WTC11 (cell line): Measurements from ENCODE around the gene BACH2. TPM values are rescaled to one million over a fixed set of nuclear protein-coding genes. Genes with fewer than 3 reads are reported as not detected.

ENCODE experiments used
- ATAC-seq: fragments of 200-7000 bp; cut with Tn5 transposase; 2 replicates; pipeline ENCODE4 v1.10.0; 2021; ENCODE audit warnings: mild to moderate bottlenecking, moderate library complexity
- CTCF ChIA-PET: fragments of 300-600 bp; sonication (Branson Sonifier 250); formaldehyde crosslinking; loops from one replicate; lab custom pipeline; 2021; ENCODE audit warnings: antibody characterized with exemption; lab: Charles Lee
- POLR2A ChIA-PET: fragments of 350-600 bp; sonication (Branson Sonifier 250); formaldehyde crosslinking; loops from one replicate; lab custom pipeline; 2021; ENCODE audit warnings: antibody characterized with exemption; lab: Charles Lee
- DNase-seq: peaks from one replicate; pipeline ENCODE4 v3.0.0; 2021; ENCODE audit warnings: low spot score
- H3K27ac Mint-ChIP-seq: 2 replicates; pipeline ENCODE4 v1.8.0; 2021; ENCODE audit warnings: mixed read lengths
- H3K27me3 Mint-ChIP-seq: 2 replicates; pipeline ENCODE4 v1.8.0; 2021; ENCODE audit warnings: low read depth, mild to moderate bottlenecking, moderate library complexity, mixed read lengths
- H3K36me3 Mint-ChIP-seq: 2 replicates; pipeline ENCODE4 v1.8.0; 2021; ENCODE audit warnings: mixed read lengths
- H3K4me1 Mint-ChIP-seq: 2 replicates; pipeline ENCODE4 v1.8.0; 2022; ENCODE audit warnings: mixed read lengths
- H3K4me3 Mint-ChIP-seq: 2 replicates; pipeline ENCODE4 v1.8.0; 2021; ENCODE audit warnings: mild to moderate bottlenecking, moderate library complexity, mixed read lengths
- H3K9me3 Mint-ChIP-seq: 2 replicates; pipeline ENCODE4 v1.8.0; 2021; ENCODE audit warnings: mixed read lengths
- ATF6 ChIP-seq: sonication (generic); formaldehyde crosslinking; IDR thresholded peaks from 2 replicates; pipeline ENCODE4 v1.8.1; 2023; ENCODE audit warnings: mild to moderate bottlenecking, missing genetic modification reagents
- CBFB ChIP-seq: sonication (generic); formaldehyde crosslinking; IDR thresholded peaks from 2 replicates; pipeline ENCODE4 v1.8.1; 2022; ENCODE audit warnings: mild to moderate bottlenecking, low read depth, missing genetic modification reagents
- CREM ChIP-seq: sonication (generic); formaldehyde crosslinking; IDR thresholded peaks from 2 replicates; pipeline ENCODE4 v1.8.1; 2022; ENCODE audit warnings: mild to moderate bottlenecking, missing genetic modification reagents, moderate library complexity
- E2F5 ChIP-seq: sonication (generic); formaldehyde crosslinking; IDR thresholded peaks from 2 replicates; pipeline ENCODE4 v1.8.1; 2022; ENCODE audit warnings: mild to moderate bottlenecking, moderate library complexity, missing genetic modification reagents
- NFATC4 ChIP-seq: fragments of 250-450 bp; sonication (Bioruptor Pico); IDR thresholded peaks from 2 replicates; pipeline ENCODE4 v1.9.0; 2021; ENCODE audit warnings: mild to moderate bottlenecking
- NR2C2 ChIP-seq: sonication (generic); formaldehyde crosslinking; IDR thresholded peaks from 2 replicates; pipeline ENCODE4 v1.8.0; 2022; ENCODE audit warnings: mild to moderate bottlenecking, missing genetic modification reagents
- SOX15 ChIP-seq: fragments of 250-450 bp; sonication (Bioruptor Pico); IDR thresholded peaks from 2 replicates; pipeline ENCODE4 v1.9.0; 2021; ENCODE audit warnings: mild to moderate bottlenecking
- TCF7 ChIP-seq: sonication (generic); formaldehyde crosslinking; IDR thresholded peaks from 2 replicates; pipeline ENCODE4 v1.8.0; 2022; ENCODE audit warnings: mild to moderate bottlenecking, low read depth, missing genetic modification reagents, moderate library complexity
- TEAD1 ChIP-seq: sonication (generic); formaldehyde crosslinking; IDR thresholded peaks from 2 replicates; pipeline ENCODE4 v1.8.0; 2022; ENCODE audit warnings: mild to moderate bottlenecking, missing genetic modification reagents
- TP53 ChIP-seq: sonication (generic); formaldehyde crosslinking; IDR thresholded peaks from 2 replicates; pipeline ENCODE4 v1.8.1; 2023; ENCODE audit warnings: mild to moderate bottlenecking, missing genetic modification reagents
- ZNF219 ChIP-seq: sonication (generic); formaldehyde crosslinking; IDR thresholded peaks from 2 replicates; pipeline ENCODE4 v1.8.0; 2023; ENCODE audit warnings: missing genetic modification reagents, mild to moderate bottlenecking, borderline replicate concordance
- ZNF232 ChIP-seq: sonication (generic); formaldehyde crosslinking; IDR thresholded peaks from 2 replicates; pipeline ENCODE4 v1.8.0; 2022; ENCODE audit warnings: mild to moderate bottlenecking, missing genetic modification reagents
- ZNF263 ChIP-seq: sonication (generic); formaldehyde crosslinking; IDR thresholded peaks from 2 replicates; pipeline ENCODE4 v1.8.1; 2022; ENCODE audit warnings: low read depth, mild to moderate bottlenecking, moderate library complexity, missing genetic modification reagents
- ZNF423 ChIP-seq: fragments of 250-450 bp; sonication (Bioruptor Pico); IDR thresholded peaks from 2 replicates; pipeline ENCODE4 v2.1.2; 2022; ENCODE audit warnings: mild to moderate bottlenecking, moderate library complexity
- ZNF425 ChIP-seq: fragments of 250-450 bp; sonication (Bioruptor Pico); conservative IDR thresholded peaks from 2 replicates; pipeline ENCODE4 v1.9.0; 2021; ENCODE audit warnings: mild to moderate bottlenecking
- total RNA-seq: library from RNA; stranded (reverse); gene quantifications from 3 replicates; pipeline ENCODE4 v1.2.3, GENCODE V29; 2021
- TF ChIP-seq, protein P1 (sequence below): sonication (generic); formaldehyde crosslinking; conservative IDR thresholded peaks from 2 replicates; pipeline ENCODE4 v1.8.1; 2022; ENCODE audit warnings: mild to moderate bottlenecking, missing genetic modification reagents
- TF ChIP-seq, protein P2 (sequence below): sonication (generic); formaldehyde crosslinking; IDR thresholded peaks from 2 replicates; pipeline ENCODE4 v1.8.0; 2022; ENCODE audit warnings: mild to moderate bottlenecking, missing genetic modification reagents
- TF ChIP-seq, protein P3 (sequence below): sonication (generic); formaldehyde crosslinking; IDR thresholded peaks from 2 replicates; pipeline ENCODE4 v1.8.1; 2023; ENCODE audit warnings: mild to moderate bottlenecking, missing genetic modification reagents, moderate library complexity
- TF ChIP-seq, protein P4 (sequence below): sonication (generic); formaldehyde crosslinking; IDR thresholded peaks from 2 replicates; pipeline ENCODE4 v1.8.0; 2022; ENCODE audit warnings: missing genetic modification reagents
- TF ChIP-seq, protein P5 (sequence below): sonication (generic); formaldehyde crosslinking; IDR thresholded peaks from 2 replicates; pipeline ENCODE4 v1.8.1; 2022; ENCODE audit warnings: low read depth, missing genetic modification reagents, borderline replicate concordance

The BACH2 gene
- total RNA-seq, 1 experiment from 2014 or later = 5.9 TPM

- TF ChIP-seq, protein P1, sequence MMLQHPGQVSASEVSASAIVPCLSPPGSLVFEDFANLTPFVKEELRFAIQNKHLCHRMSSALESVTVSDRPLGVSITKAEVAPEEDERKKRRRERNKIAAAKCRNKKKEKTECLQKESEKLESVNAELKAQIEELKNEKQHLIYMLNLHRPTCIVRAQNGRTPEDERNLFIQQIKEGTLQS = no peak
- TF ChIP-seq CREM (CRISPR knock-in tag) (no peak), TCF7 (no peak), ZNF232 (CRISPR knock-in tag) (no peak), E2F5 (no peak), ATF6 (CRISPR knock-in tag) (no peak)
Measured at GRCh38 chr6:90193359-90193758, 103.3 kb downstream of the BACH2 start (continued).

DNA sequence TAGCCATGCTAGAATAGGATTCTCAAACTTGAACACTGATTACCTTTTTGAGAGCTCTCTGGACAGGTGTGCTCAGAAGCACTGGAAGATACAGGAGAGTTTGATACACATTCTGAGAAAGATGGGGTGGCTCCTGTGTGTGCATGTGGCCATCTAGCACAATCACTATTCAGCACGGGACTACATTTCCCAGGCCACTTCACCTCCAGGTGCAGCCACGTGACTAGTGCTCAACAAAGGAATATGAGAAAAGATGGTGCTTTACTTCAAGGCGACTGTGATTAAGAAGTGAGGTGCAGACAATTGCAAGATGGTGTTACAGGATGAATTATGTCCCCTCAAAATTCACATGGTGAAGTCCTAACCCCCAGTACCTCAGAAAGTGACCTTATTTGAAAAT, 103.8 kb downstream of the BACH2 start:
- DNase-seq (no peak), ATAC-seq (peak; percentile 55; the same call in 1 of the 2 replicates)
- Mint-ChIP-seq H3K9me3 (peaks cover 8% of the 10 kb centered on the region), H3K4me3 (no peak overlapping the region), H3K27me3 (no peaks in the 10 kb centered on the region), H3K4me1 (peaks cover 6% of the 10 kb centered on the region; the same call in 1 of the 2 replicates), H3K27ac (no peak overlapping the region), H3K36me3 (peaks cover 8% of the 10 kb centered on the region)
- ChIA-PET POLR2A (no interaction called here), CTCF (no interaction called here)
- TF ChIP-seq CBFB (CRISPR knock-in tag) (no peak), SOX15 (no peak)
- TF ChIP-seq, protein P2, sequence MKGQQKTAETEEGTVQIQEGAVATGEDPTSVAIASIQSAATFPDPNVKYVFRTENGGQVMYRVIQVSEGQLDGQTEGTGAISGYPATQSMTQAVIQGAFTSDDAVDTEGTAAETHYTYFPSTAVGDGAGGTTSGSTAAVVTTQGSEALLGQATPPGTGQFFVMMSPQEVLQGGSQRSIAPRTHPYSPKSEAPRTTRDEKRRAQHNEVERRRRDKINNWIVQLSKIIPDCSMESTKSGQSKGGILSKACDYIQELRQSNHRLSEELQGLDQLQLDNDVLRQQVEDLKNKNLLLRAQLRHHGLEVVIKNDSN (CRISPR knock-in tag) = peak; percentile 87
- TF ChIP-seq, protein P3, sequence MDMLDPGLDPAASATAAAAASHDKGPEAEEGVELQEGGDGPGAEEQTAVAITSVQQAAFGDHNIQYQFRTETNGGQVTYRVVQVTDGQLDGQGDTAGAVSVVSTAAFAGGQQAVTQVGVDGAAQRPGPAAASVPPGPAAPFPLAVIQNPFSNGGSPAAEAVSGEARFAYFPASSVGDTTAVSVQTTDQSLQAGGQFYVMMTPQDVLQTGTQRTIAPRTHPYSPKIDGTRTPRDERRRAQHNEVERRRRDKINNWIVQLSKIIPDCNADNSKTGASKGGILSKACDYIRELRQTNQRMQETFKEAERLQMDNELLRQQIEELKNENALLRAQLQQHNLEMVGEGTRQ (CRISPR knock-in tag) = peak; percentile 87

- Mint-ChIP-seq H3K36me3 (no peaks in the 10 kb centered on the region), H3K9me3 (no peaks in the 10 kb centered on the region), H3K27ac (no peak overlapping the region), H3K27me3 (no peaks in the 10 kb centered on the region), H3K4me1 (peaks cover 16% of the 10 kb centered on the region), H3K4me3 (no peak overlapping the region)
- DNase-seq (no peak), ATAC-seq (no peak)
- CTCF ChIA-PET = no interaction called here
- POLR2A ChIA-PET = no interaction called here
- TF ChIP-seq NR2C2 (no peak), TEAD1 (CRISPR knock-in tag) (no peak), ZNF263 (CRISPR knock-in tag) (no peak), ZNF425 (CRISPR knock-in tag) (no peak), NFATC4 (no peak), TP53 (CRISPR knock-in tag) (no peak), ZNF423 (CRISPR knock-in tag) (no peak), ZNF219 (CRISPR knock-in tag) (no peak)
- TF ChIP-seq, protein P4, sequence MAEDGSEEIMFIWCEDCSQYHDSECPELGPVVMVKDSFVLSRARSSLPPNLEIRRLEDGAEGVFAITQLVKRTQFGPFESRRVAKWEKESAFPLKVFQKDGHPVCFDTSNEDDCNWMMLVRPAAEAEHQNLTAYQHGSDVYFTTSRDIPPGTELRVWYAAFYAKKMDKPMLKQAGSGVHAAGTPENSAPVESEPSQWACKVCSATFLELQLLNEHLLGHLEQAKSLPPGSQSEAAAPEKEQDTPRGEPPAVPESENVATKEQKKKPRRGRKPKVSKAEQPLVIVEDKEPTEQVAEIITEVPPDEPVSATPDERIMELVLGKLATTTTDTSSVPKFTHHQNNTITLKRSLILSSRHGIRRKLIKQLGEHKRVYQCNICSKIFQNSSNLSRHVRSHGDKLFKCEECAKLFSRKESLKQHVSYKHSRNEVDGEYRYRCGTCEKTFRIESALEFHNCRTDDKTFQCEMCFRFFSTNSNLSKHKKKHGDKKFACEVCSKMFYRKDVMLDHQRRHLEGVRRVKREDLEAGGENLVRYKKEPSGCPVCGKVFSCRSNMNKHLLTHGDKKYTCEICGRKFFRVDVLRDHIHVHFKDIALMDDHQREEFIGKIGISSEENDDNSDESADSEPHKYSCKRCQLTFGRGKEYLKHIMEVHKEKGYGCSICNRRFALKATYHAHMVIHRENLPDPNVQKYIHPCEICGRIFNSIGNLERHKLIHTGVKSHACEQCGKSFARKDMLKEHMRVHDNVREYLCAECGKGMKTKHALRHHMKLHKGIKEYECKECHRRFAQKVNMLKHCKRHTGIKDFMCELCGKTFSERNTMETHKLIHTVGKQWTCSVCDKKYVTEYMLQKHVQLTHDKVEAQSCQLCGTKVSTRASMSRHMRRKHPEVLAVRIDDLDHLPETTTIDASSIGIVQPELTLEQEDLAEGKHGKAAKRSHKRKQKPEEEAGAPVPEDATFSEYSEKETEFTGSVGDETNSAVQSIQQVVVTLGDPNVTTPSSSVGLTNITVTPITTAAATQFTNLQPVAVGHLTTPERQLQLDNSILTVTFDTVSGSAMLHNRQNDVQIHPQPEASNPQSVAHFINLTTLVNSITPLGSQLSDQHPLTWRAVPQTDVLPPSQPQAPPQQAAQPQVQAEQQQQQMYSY (CRISPR knock-in tag) = no peak
- TF ChIP-seq, protein P5, sequence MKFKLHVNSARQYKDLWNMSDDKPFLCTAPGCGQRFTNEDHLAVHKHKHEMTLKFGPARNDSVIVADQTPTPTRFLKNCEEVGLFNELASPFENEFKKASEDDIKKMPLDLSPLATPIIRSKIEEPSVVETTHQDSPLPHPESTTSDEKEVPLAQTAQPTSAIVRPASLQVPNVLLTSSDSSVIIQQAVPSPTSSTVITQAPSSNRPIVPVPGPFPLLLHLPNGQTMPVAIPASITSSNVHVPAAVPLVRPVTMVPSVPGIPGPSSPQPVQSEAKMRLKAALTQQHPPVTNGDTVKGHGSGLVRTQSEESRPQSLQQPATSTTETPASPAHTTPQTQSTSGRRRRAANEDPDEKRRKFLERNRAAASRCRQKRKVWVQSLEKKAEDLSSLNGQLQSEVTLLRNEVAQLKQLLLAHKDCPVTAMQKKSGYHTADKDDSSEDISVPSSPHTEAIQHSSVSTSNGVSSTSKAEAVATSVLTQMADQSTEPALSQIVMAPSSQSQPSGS (CRISPR knock-in tag) = no peak
- TF ChIP-seq, protein P3 (CRISPR knock-in tag) = no peak
Measured at GRCh38 chr6:90190752-90191395, 105.8 kb downstream of the BACH2 start.
